Measurements from ENCODE around the gene DOCK7. TPM values are rescaled to one million over a fixed set of nuclear protein-coding genes. Genes with fewer than 3 reads are reported as not detected.
A peak's percentile ranks its signal among the peaks of the same experiment; 100 is the strongest.

Gene DOCK7
- total and polyA plus RNA-seq, 2 of the 8 experiments (the other 6 are each of a cell fraction or from before 2014, with no cell fraction given): 10.2 to 33.7 TPM

DNA sequence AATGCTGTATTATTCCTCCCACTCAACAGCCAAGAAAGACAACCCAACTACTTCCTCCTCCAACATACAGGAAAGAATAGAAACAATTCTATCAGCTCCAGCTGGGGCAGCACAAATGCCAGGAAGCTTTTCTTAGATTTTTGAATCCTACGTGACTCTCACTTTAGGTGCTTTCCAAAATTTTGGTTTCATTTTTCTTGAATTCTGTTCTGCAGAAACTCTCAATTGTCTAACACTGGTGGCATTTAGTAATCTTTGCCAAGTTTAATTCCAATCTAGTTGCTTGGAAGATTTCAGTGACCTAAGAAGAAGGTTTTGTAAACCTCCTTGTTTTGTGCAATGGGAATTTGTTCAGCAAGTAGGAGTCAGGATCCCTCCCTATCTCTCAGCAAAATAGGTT, 37.1 kb upstream of the DOCK7 start:
- Histone ChIP-seq H3K23ac (ENCODE audit: insufficient read length) (no peak overlapping the region), H3K36me3 (ENCODE audit: control insufficient read depth in 2 of 4, insufficient read depth in 4 of 4, low read length in 3 of 4) (no peaks in the 10 kb centered on the region), H3K4me3 (ENCODE audit: extremely low read depth in 1 of 4, insufficient read depth in 2 of 4, low read depth in 3 of 4, low read length in 4 of 4) (no peak overlapping the region), H2BK20ac (ENCODE audit: low read length) (no peak overlapping the region), H4K91ac (replicated peaks; ENCODE audit: insufficient read length, low read length) (no peak overlapping the region), H3K79me2 (ENCODE audit: control insufficient read depth in 1 of 2, insufficient read depth in 2 of 2, low read length in 2 of 2) (no peaks in the 10 kb centered on the region), H4K5ac (ENCODE audit: insufficient read length, low read depth, low read length) (no peak overlapping the region), H2BK12ac (ENCODE audit: low read depth, low read length) (no peak overlapping the region), H3K4me1 (replicated peaks in 1 of 4; ENCODE audit: control insufficient read depth in 3 of 4, insufficient read depth in 4 of 4, low read length in 3 of 4) (peaks cover 0 to 9% (median 0%) of the 10 kb centered on the region in 4 experiments; a peak in 2 of 7 replicates), H3K27me3 (replicated peaks in 1 of 4; ENCODE audit: control insufficient read depth in 3 of 4, extremely low read depth in 1 of 4, insufficient read depth in 3 of 4, low read length in 3 of 4) (no peaks in the 10 kb centered on the region), H2BK5ac (ENCODE audit: low read depth, low read length) (no peak overlapping the region), H3K23me2 (ENCODE audit: low read depth, low read length) (no peaks in the 10 kb centered on the region; the same call in 1 of the 2 replicates), H2BK120ac (replicated peaks; ENCODE audit: low read depth, low read length) (no peak overlapping the region), H2AK5ac (ENCODE audit: low read depth, low read length) (no peak overlapping the region), H2BK15ac (ENCODE audit: low read length) (no peak overlapping the region), H3K9me3 (ENCODE audit: insufficient read depth in 2 of 2, low read depth in 1 of 2, low read length in 1 of 2) (no peaks in the 10 kb centered on the region), H3K56ac (replicated peaks; ENCODE audit: insufficient read length, low read depth, low read length) (no peak overlapping the region), H4K20me1 (replicated peaks in 1 of 2; ENCODE audit: control insufficient read depth in 1 of 2, insufficient read depth in 2 of 2, low read length in 2 of 2) (no peaks in the 10 kb centered on the region), H3K4me2 (ENCODE audit: insufficient read depth in 1 of 2, low read depth in 2 of 2, low read length in 2 of 2) (no peak overlapping the region), H3K9ac (replicated peaks in 1 of 4; ENCODE audit: extremely low read depth in 1 of 4, low read depth in 3 of 4, low read length in 3 of 4) (no peak overlapping the region), H3K27ac (ENCODE audit: low read depth, low read length) (no peak overlapping the region), H3K4ac (replicated peaks; ENCODE audit: insufficient read length, low read depth, low read length) (no peak overlapping the region), H3K79me1 (ENCODE audit: low read depth, low read length) (no peaks in the 10 kb centered on the region), H4K8ac (ENCODE audit: extremely low read depth, insufficient read depth, low read length) (no peak overlapping the region), H3K14ac (ENCODE audit: insufficient read length) (no peak overlapping the region), H2AFZ (ENCODE audit: low read length) (no peak overlapping the region), H3K18ac (ENCODE audit: extremely low read depth, low read length) (no peak overlapping the region)
- ChIA-PET CTCF (ENCODE audit: partially characterized antibody) (interaction anchor here (1.4 to 1.7 kb wide), 2 partner anchors 27 to 195 kb away, joined by 3 to 8 read pairs; no protein-coding TSS in a partner anchor), POLR2A (ENCODE audit: partially characterized antibody) (interaction anchor here (0.5 to 1.2 kb wide), 3 partner anchors 13 to 121 kb away, joined by 3 to 4 read pairs (median 3); no protein-coding TSS in a partner anchor)
- WGBS, 2 experiments (ENCODE audit: extremely low coverage in 1 of 2, insufficient coverage in 1 of 2, insufficient read length in 1 of 2, insufficient replicate concordance in 2 of 2, low coverage in 1 of 2, low lambda C conversion rate in 2 of 2, missing lambda C conversion rate in 1 of 2): 71% methylated on average over 1 of the region's 1 CpG; no CpG with 5 or more reads in 1 of the 2 experiments
- DNase-seq (ENCODE audit: low read depth in 1 of 2, low spot score in 2 of 2) (no peak), FAIRE-seq (peak; percentile 13)
- TF ChIP-seq EZH2 (IDR thresholded peaks at IDR 0.05; ENCODE audit: low read depth, low read length, severe bottlenecking) (no peak), CHD2 (IDR thresholded peaks at IDR 0.05; ENCODE audit: low read length) (no peak), BCL11A (IDR thresholded peaks at IDR 0.05; ENCODE audit: low read depth in 2 of 2, low read length in 2 of 2) (no peak), SP1 (IDR thresholded peaks at IDR 0.05; ENCODE audit: low read depth, low read length) (no peak), RAD21 (IDR thresholded peaks at IDR 0.05 in 1 of 2, conservative IDR thresholded peaks at IDR 0.05 in 1 of 2; ENCODE audit: low read depth in 2 of 2, low read length in 2 of 2) (no peak), POLR2AphosphoS5 (IDR thresholded peaks at IDR 0.05; ENCODE audit: low read depth, low read length) (no peak), SUZ12 (IDR thresholded peaks at IDR 0.05; ENCODE audit: low read length) (no peak)
- TF ChIP-seq, protein P1, sequence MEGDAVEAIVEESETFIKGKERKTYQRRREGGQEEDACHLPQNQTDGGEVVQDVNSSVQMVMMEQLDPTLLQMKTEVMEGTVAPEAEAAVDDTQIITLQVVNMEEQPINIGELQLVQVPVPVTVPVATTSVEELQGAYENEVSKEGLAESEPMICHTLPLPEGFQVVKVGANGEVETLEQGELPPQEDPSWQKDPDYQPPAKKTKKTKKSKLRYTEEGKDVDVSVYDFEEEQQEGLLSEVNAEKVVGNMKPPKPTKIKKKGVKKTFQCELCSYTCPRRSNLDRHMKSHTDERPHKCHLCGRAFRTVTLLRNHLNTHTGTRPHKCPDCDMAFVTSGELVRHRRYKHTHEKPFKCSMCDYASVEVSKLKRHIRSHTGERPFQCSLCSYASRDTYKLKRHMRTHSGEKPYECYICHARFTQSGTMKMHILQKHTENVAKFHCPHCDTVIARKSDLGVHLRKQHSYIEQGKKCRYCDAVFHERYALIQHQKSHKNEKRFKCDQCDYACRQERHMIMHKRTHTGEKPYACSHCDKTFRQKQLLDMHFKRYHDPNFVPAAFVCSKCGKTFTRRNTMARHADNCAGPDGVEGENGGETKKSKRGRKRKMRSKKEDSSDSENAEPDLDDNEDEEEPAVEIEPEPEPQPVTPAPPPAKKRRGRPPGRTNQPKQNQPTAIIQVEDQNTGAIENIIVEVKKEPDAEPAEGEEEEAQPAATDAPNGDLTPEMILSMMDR (IDR thresholded peaks at IDR 0.05; ENCODE audit: control extremely low read depth in 1 of 3, insufficient read depth in 1 of 3, low read depth in 1 of 3, low read length in 3 of 3): no peak
- TF ChIP-seq, protein P2, sequence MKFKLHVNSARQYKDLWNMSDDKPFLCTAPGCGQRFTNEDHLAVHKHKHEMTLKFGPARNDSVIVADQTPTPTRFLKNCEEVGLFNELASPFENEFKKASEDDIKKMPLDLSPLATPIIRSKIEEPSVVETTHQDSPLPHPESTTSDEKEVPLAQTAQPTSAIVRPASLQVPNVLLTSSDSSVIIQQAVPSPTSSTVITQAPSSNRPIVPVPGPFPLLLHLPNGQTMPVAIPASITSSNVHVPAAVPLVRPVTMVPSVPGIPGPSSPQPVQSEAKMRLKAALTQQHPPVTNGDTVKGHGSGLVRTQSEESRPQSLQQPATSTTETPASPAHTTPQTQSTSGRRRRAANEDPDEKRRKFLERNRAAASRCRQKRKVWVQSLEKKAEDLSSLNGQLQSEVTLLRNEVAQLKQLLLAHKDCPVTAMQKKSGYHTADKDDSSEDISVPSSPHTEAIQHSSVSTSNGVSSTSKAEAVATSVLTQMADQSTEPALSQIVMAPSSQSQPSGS (IDR thresholded peaks at IDR 0.05; ENCODE audit: low read length): no peak

Data from H1 (cell line).